ENCODE measurements around the gene DAP.

- no peak for TF ChIP-seq CBX2 (IDR thresholded peaks at IDR 0.05; ENCODE audit: borderline replicate concordance, low read depth)
- TF ChIP-seq EP300 (IDR thresholded peaks at IDR 0.05): no peak
- TF ChIP-seq POLR2A (IDR thresholded peaks at IDR 0.05; ENCODE audit: low read length): no peak
- TF ChIP-seq PBX3 (IDR thresholded peaks at IDR 0.05): no peak
- TF ChIP-seq CTCF (IDR thresholded peaks at IDR 0.05): no peak
- no peak for TF ChIP-seq MYC (IDR thresholded peaks at IDR 0.05; ENCODE audit: borderline replicate concordance, low read length)
These were observed 47.6 kb upstream of the DAP start for GRCh38 chr5:10808347-10809226.

Data from A549 (cell line).